ENCODE data around the gene DDAH1. TPM values are rescaled to one million over a fixed set of nuclear protein-coding genes. Genes with fewer than 3 reads are reported as not detected.
A peak's percentile ranks its signal among the peaks of the same experiment; 100 is the strongest.

Gene DDAH1
- total and polyA plus RNA-seq, 12 donors, result 2.4 to 84.5 (median 58.4) TPM

DNA sequence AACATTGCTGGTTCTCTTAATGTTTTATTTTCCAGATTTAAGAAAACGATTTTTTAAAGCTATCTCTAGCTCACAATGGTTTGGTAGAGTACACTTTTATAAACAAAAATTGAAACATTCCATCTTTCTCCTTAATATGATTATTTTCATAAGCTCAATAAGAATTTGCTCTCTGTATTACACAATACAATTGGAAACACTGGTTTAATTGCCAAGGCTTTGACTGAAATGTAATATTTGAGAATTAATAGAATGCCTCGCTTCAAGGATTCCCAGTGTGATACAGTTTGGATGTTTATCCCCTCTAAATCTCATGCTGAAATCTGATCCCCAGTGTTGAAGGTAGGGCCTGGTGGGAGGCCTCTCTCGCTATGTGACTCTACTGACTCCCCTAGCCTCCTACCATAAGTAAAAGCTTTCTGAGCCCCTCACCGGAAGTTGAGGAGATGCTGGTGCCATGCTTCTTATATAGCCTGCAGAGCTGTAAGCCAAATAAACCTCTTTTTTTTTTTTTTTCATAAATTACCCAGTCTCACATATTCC lies 67.4 kb downstream of the DDAH1 start:
- Histone ChIP-seq H3K27ac (peak overlapping the region in 4 of 5 donors; percentile 2 to 41 (median 22)), H3K4me1 (replicated peaks in 1 of 2) (peaks cover 31 to 35% of the 10 kb centered on the region in 2 donors), H3K27me3 (no peaks in the 10 kb centered on the region), H3K4me3 (no peak overlapping the region), H3K9me3 (replicated peaks in 1 of 3) (no peaks in the 10 kb centered on the region), H3K36me3 (replicated peaks in 1 of 2) (no peaks in the 10 kb centered on the region)
- no peak for TF ChIP-seq POLR2A (IDR thresholded peaks at IDR 0.05)
- TF ChIP-seq CTCF (IDR thresholded peaks at IDR 0.05), result no peak
- DNase-seq, result no peak
- WGBS, 4 donors, result 59 to 75% (median 72%) methylated on average over 4 of the region's 4 CpGs
- intact Hi-C loops (cut with DNase I), result no loop called here

DNA sequence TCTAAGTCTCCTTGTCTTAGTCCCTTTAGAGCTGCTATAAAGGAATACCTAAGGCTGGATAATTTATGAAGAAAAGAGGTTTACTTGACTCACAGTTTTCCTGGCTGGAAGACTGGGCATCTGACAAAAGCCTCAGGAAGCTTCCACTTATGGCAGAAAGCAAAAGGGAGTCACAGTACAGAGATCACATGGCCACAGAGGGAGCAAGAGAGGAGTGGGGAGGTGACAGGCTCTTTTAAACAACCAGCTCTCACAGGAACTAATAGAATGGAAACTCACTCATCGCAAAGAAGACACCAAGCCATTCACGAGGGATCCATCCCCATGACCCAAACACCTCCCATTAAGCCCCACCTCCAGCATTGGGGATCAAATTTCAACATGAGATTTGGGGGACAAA lies 68.8 kb downstream of the DDAH1 start:
- Histone ChIP-seq H3K4me1 (replicated peaks in 1 of 2) (peaks cover 31 to 35% of the 10 kb centered on the region in 2 donors), H3K36me3 (replicated peaks in 1 of 2) (no peaks in the 10 kb centered on the region), H3K4me3 (no peak overlapping the region), H3K9me3 (replicated peaks in 1 of 3) (no peaks in the 10 kb centered on the region), H3K27me3 (no peaks in the 10 kb centered on the region), H3K27ac (no peak overlapping the region)
- DNase-seq, result no peak
- WGBS, 4 donors, result 80 to 95% (median 91%) methylated on average over 2 of the region's 2 CpGs
- intact Hi-C loops (cut with DNase I), result no loop called here
- TF ChIP-seq POLR2A (IDR thresholded peaks at IDR 0.05) (no peak), CTCF (IDR thresholded peaks at IDR 0.05) (no peak)

DNA sequence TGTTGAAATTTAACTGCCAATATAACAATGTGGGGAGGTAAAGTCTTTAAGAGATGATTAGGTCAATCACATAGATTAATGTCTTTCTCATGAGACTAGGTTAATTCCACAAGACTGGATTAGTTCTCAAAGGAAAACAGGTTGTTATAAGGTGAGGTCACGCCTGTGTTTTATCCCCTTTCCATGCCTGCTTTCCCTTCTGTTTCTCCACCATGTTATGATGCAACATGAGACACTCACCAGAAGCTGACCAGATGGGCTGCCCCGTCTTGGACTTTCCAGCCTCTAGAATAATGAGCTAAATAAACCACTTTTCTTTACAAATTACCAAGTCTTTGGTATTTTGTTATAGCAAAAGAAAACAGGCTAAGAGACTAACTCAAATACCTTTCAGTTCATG lies 70.8 kb downstream of the DDAH1 start:
- WGBS, 4 donors, result 92 to 97% (median 95%) methylated on average over 2 of the region's 2 CpGs
- TF ChIP-seq CTCF (IDR thresholded peaks at IDR 0.05), result no peak
- TF ChIP-seq POLR2A (IDR thresholded peaks at IDR 0.05), result no peak
- Histone ChIP-seq H3K9me3 (replicated peaks in 1 of 3) (no peaks in the 10 kb centered on the region), H3K27ac (no peak overlapping the region), H3K4me3 (no peak overlapping the region), H3K36me3 (replicated peaks in 1 of 2) (no peaks in the 10 kb centered on the region), H3K4me1 (replicated peaks in 1 of 2) (peaks cover 18 to 19% of the 10 kb centered on the region in 2 donors), H3K27me3 (no peaks in the 10 kb centered on the region)
- no peak for DNase-seq
- intact Hi-C loops (cut with DNase I), result no loop called here

- Histone ChIP-seq H3K27ac (no peak overlapping the region), H3K4me1 (replicated peaks in 1 of 2) (peaks cover 11 to 18% of the 10 kb centered on the region in 2 donors), H3K27me3 (no peaks in the 10 kb centered on the region), H3K4me3 (no peak overlapping the region), H3K36me3 (replicated peaks in 1 of 2) (no peaks in the 10 kb centered on the region), H3K9me3 (replicated peaks in 1 of 3) (no peaks in the 10 kb centered on the region)
- DNase-seq, result no peak
- TF ChIP-seq CTCF (IDR thresholded peaks at IDR 0.05), result no peak
- TF ChIP-seq POLR2A (IDR thresholded peaks at IDR 0.05), result no peak
- intact Hi-C loops (cut with DNase I), result no loop called here
Measured at GRCh38 chr1:85393490-85393889, 71.5 kb downstream of the DDAH1 start.
